C4-2B (cell line): ENCODE data around the gene CDH23.

Experiments used
- CTCF ChIP-seq: fragments of 450-650 bp; conservative IDR thresholded peaks from 2 replicates; pipeline ENCODE4 v1.5.1; 2017; ENCODE audit warnings: mild to moderate bottlenecking
- ZFX ChIP-seq: fragments of 450-650 bp; IDR thresholded peaks from 2 replicates; pipeline ENCODE4 v1.6.1; 2017

DNA sequence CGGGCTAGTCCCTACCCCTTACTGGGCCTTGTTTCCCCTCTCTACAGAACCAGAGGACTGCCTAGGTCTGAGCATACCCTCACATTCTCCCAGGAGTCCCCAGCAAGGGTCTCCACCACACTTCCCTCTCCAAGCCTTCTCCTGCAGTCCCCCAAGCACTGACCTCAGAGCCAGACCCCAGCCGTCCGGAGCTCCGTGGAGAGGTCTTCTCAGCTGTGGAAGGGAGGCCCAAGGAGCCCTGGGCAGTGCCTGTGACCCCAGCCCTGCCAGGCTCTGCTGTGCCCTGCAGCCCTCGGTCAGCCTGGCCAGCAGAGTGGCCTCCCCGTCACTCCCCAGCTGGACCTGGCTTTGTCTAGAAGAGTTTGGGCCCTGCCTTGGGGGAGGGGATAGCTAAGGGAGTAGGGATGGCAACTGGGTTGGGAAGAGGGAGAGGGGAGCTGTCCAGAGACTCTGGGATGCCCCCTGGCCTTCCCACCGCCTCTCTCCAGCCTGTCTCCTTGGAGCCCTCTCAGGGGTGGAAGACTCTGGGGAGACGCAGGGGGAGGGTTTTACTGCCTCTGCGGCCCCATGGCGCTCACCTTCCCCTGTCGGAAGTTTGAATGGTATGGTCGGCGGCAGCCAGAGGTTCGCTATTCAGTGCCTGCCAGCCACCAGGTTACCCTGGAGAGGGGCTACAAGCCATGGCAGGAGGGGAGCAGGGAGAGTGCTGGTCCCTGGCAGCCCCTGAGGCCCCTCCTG lies 322.9 kb downstream of the CDH23 start, which contains the start of gene C10orf105:
- TF ChIP-seq CTCF: no peak
- TF ChIP-seq ZFX: no peak
